ENCODE data around the gene LBP.
A peak's percentile ranks its signal among the peaks of the same experiment; 100 is the strongest.

The LBP gene

DNA sequence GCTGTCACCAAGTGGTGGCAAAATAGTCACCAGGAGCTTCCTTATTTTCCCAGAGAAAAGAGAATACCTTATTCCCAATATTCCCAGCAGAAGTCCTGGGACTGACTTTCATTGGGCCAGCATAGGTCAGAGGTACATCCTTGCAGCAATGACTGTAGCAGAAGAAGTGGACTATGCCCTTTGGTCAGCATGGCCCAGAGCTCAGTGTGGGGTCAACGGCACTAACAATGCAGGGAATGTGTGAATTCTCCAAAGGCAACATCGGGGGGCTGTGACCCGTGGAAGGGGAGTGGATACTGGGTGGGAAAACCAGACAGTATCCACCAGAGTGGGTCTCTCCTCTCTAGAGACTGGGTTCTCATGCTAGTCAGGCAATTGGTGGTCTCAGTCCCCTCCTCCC lies 15.6 kb upstream of the LBP start:
- no peak overlapping the region for H3K27ac ChIP-seq (ENCODE audit: insufficient read depth in 1 of 2, low read depth in 1 of 2, low read length in 2 of 2, poor library complexity in 1 of 2, severe bottlenecking in 2 of 2)
- no peak for DNase-seq
- 92% methylated on average over 2 of the region's 3 CpGs for WGBS (ENCODE audit: insufficient coverage)
- H3K27me3 ChIP-seq (replicated peaks in 2 of 5; ENCODE audit: control insufficient read depth in 4 of 5, insufficient read depth in 5 of 5, low read length in 4 of 5): peaks cover 0 to 69% (median 10%) of the 10 kb centered on the region in 5 experiments
- H3K4me3 ChIP-seq (ENCODE audit: control insufficient read depth in 1 of 7, extremely low read depth in 1 of 7, insufficient read depth in 4 of 7, low read depth in 2 of 7, low read length in 6 of 7): no peak overlapping the region
- H3K4me1 ChIP-seq (ENCODE audit: control extremely low read depth in 1 of 4, control insufficient read depth in 4 of 4, insufficient read depth in 4 of 4, low read length in 3 of 4): no peaks in the 10 kb centered on the region
- H3K9me3 ChIP-seq (ENCODE audit: control extremely low read depth in 1 of 5, control insufficient read depth in 4 of 5, insufficient read depth in 2 of 5, low read depth in 1 of 5, low read length in 4 of 5): peaks cover 0 to 3% (median 0%) of the 10 kb centered on the region in 5 experiments
- CTCF ChIA-PET: interaction anchor here (1.0 kb wide), 1 partner anchor 27 kb away, joined by 3 read pairs; the partner anchor contains the start of gene BPI
- H3K36me3 ChIP-seq (ENCODE audit: control insufficient read depth in 4 of 4, insufficient read depth in 4 of 4, low read length in 3 of 4): no peaks in the 10 kb centered on the region
- POLR2A ChIA-PET: no interaction called here

DNA sequence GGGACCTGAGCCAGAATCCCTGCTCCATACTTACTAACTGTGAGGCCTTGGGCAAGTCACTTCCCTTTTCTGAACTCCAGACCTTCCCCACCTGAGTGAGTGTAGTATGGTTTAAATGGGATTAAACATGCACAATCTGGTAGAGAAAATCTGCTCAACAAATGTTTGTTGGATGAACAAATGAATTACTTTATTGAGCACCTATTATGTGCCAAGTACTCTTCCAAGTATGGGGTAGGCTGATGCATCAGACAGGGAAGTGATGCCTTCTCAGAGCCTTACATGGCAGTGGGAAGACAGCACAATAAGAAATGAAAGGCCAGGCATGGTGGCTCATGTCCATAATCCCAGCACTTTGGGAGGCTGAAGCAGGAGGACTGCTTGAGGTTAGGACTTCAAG lies 15.0 kb upstream of the LBP start:
- Histone ChIP-seq H3K27ac (ENCODE audit: insufficient read depth in 1 of 2, low read depth in 1 of 2, low read length in 2 of 2, poor library complexity in 1 of 2, severe bottlenecking in 2 of 2) (no peak overlapping the region), H3K27me3 (replicated peaks in 2 of 5; ENCODE audit: control insufficient read depth in 4 of 5, insufficient read depth in 5 of 5, low read length in 4 of 5) (peaks cover 0 to 69% (median 10%) of the 10 kb centered on the region in 5 experiments), H3K4me3 (ENCODE audit: control insufficient read depth in 1 of 7, extremely low read depth in 1 of 7, insufficient read depth in 4 of 7, low read depth in 2 of 7, low read length in 6 of 7) (no peak overlapping the region), H3K36me3 (ENCODE audit: control insufficient read depth in 4 of 4, insufficient read depth in 4 of 4, low read length in 3 of 4) (no peaks in the 10 kb centered on the region), H3K9me3 (ENCODE audit: control extremely low read depth in 1 of 5, control insufficient read depth in 4 of 5, insufficient read depth in 2 of 5, low read depth in 1 of 5, low read length in 4 of 5) (peaks cover 0 to 8% (median 0%) of the 10 kb centered on the region in 5 experiments), H3K4me1 (ENCODE audit: control extremely low read depth in 1 of 4, control insufficient read depth in 4 of 4, insufficient read depth in 4 of 4, low read length in 3 of 4) (no peaks in the 10 kb centered on the region)
- POLR2A ChIA-PET: no interaction called here
- CTCF ChIA-PET: no interaction called here
- no peak for DNase-seq

- Histone ChIP-seq H3K36me3 (ENCODE audit: control insufficient read depth in 4 of 4, insufficient read depth in 4 of 4, low read length in 3 of 4) (no peaks in the 10 kb centered on the region), H3K4me1 (ENCODE audit: control extremely low read depth in 1 of 4, control insufficient read depth in 4 of 4, insufficient read depth in 4 of 4, low read length in 3 of 4) (no peaks in the 10 kb centered on the region), H3K4me3 (ENCODE audit: control insufficient read depth in 1 of 7, extremely low read depth in 1 of 7, insufficient read depth in 4 of 7, low read depth in 2 of 7, low read length in 6 of 7) (no peak overlapping the region), H3K27ac (ENCODE audit: insufficient read depth in 1 of 2, low read depth in 1 of 2, low read length in 2 of 2, poor library complexity in 1 of 2, severe bottlenecking in 2 of 2) (no peak overlapping the region), H3K27me3 (replicated peaks in 2 of 5; ENCODE audit: control insufficient read depth in 4 of 5, insufficient read depth in 5 of 5, low read length in 4 of 5) (peaks cover 0 to 73% (median 12%) of the 10 kb centered on the region in 5 experiments), H3K9me3 (ENCODE audit: control extremely low read depth in 1 of 5, control insufficient read depth in 4 of 5, insufficient read depth in 2 of 5, low read depth in 1 of 5, low read length in 4 of 5) (peaks cover 0 to 10% (median 3%) of the 10 kb centered on the region in 5 experiments)
- 90% methylated on average over 7 of the region's 8 CpGs for WGBS (ENCODE audit: insufficient coverage)
- no peak for DNase-seq
- ChIA-PET POLR2A (no interaction called here), CTCF (interaction anchor here (0.9 kb wide), 1 partner anchor 26 kb away, joined by 3 read pairs; no protein-coding TSS in a partner anchor)
Measured at GRCh38 chr20:38331814-38332213, 14.5 kb upstream of the LBP start.

GRCh38 chr20:38334016-38334415 lies 12.3 kb upstream of the LBP start:
- H3K4me3 ChIP-seq (ENCODE audit: control insufficient read depth in 1 of 7, extremely low read depth in 1 of 7, insufficient read depth in 4 of 7, low read depth in 2 of 7, low read length in 6 of 7): no peak overlapping the region
- WGBS (ENCODE audit: insufficient coverage): 86% methylated on average over 4 of the region's 8 CpGs
- H3K4me1 ChIP-seq (ENCODE audit: control extremely low read depth in 1 of 4, control insufficient read depth in 4 of 4, insufficient read depth in 4 of 4, low read length in 3 of 4): no peaks in the 10 kb centered on the region
- ChIA-PET CTCF (no interaction called here), POLR2A (no interaction called here)
- H3K27ac ChIP-seq (ENCODE audit: insufficient read depth in 1 of 2, low read depth in 1 of 2, low read length in 2 of 2, poor library complexity in 1 of 2, severe bottlenecking in 2 of 2): no peak overlapping the region
- H3K36me3 ChIP-seq (ENCODE audit: control insufficient read depth in 4 of 4, insufficient read depth in 4 of 4, low read length in 3 of 4): no peaks in the 10 kb centered on the region
- no peak for DNase-seq
- peaks cover 0 to 76% (median 14%) of the 10 kb centered on the region in 5 experiments for H3K27me3 ChIP-seq (replicated peaks in 2 of 5; ENCODE audit: control insufficient read depth in 4 of 5, insufficient read depth in 5 of 5, low read length in 4 of 5)
- H3K9me3 ChIP-seq (ENCODE audit: control extremely low read depth in 1 of 5, control insufficient read depth in 4 of 5, insufficient read depth in 2 of 5, low read depth in 1 of 5, low read length in 4 of 5): peaks cover 0 to 25% (median 13%) of the 10 kb centered on the region in 5 experiments

GRCh38 chr20:38336726-38337125 lies 9.6 kb upstream of the LBP start:
- no peak for DNase-seq
- Histone ChIP-seq H3K4me3 (ENCODE audit: control insufficient read depth in 1 of 7, extremely low read depth in 1 of 7, insufficient read depth in 4 of 7, low read depth in 2 of 7, low read length in 6 of 7) (no peak overlapping the region), H3K9me3 (ENCODE audit: control extremely low read depth in 1 of 5, control insufficient read depth in 4 of 5, insufficient read depth in 2 of 5, low read depth in 1 of 5, low read length in 4 of 5) (peaks cover 0 to 27% (median 13%) of the 10 kb centered on the region in 5 experiments), H3K4me1 (ENCODE audit: control extremely low read depth in 1 of 4, control insufficient read depth in 4 of 4, insufficient read depth in 4 of 4, low read length in 3 of 4) (no peaks in the 10 kb centered on the region), H3K27me3 (replicated peaks in 2 of 5; ENCODE audit: control insufficient read depth in 4 of 5, insufficient read depth in 5 of 5, low read length in 4 of 5) (peaks cover 0 to 60% (median 20%) of the 10 kb centered on the region in 5 experiments), H3K27ac (ENCODE audit: insufficient read depth in 1 of 2, low read depth in 1 of 2, low read length in 2 of 2, poor library complexity in 1 of 2, severe bottlenecking in 2 of 2) (no peak overlapping the region), H3K36me3 (ENCODE audit: control insufficient read depth in 4 of 4, insufficient read depth in 4 of 4, low read length in 3 of 4) (no peaks in the 10 kb centered on the region)
- WGBS (ENCODE audit: insufficient coverage): 50% methylated on average over 6 of the region's 7 CpGs
- ChIA-PET CTCF (interaction anchor here (1.0 to 1.9 kb wide), 4 partner anchors 9 to 72 kb away, joined by 3 to 4 read pairs (median 3); no protein-coding TSS in a partner anchor), POLR2A (no interaction called here)

GRCh38 chr20:38337561-38338140 lies 8.6 kb upstream of the LBP start:
- Histone ChIP-seq H3K36me3 (ENCODE audit: control insufficient read depth in 4 of 4, insufficient read depth in 4 of 4, low read length in 3 of 4) (no peaks in the 10 kb centered on the region), H3K27me3 (replicated peaks in 2 of 5; ENCODE audit: control insufficient read depth in 4 of 5, insufficient read depth in 5 of 5, low read length in 4 of 5) (peaks cover 0 to 52% (median 20%) of the 10 kb centered on the region in 5 experiments), H3K27ac (ENCODE audit: insufficient read depth in 1 of 2, low read depth in 1 of 2, low read length in 2 of 2, poor library complexity in 1 of 2, severe bottlenecking in 2 of 2) (no peak overlapping the region), H3K4me3 (ENCODE audit: control insufficient read depth in 1 of 7, extremely low read depth in 1 of 7, insufficient read depth in 4 of 7, low read depth in 2 of 7, low read length in 6 of 7) (no peak overlapping the region), H3K9me3 (ENCODE audit: control extremely low read depth in 1 of 5, control insufficient read depth in 4 of 5, insufficient read depth in 2 of 5, low read depth in 1 of 5, low read length in 4 of 5) (peaks cover 0 to 27% (median 13%) of the 10 kb centered on the region in 5 experiments), H3K4me1 (ENCODE audit: control extremely low read depth in 1 of 4, control insufficient read depth in 4 of 4, insufficient read depth in 4 of 4, low read length in 3 of 4) (no peaks in the 10 kb centered on the region)
- DNase-seq: peak; percentile 31 to 51 (median 50)
- ChIA-PET POLR2A (no interaction called here), CTCF (interaction anchor here (1.0 to 1.9 kb wide), 5 partner anchors 10 to 71 kb away, joined by 3 to 4 read pairs (median 3); no protein-coding TSS in a partner anchor)
- WGBS (ENCODE audit: insufficient coverage): 35% methylated on average over 5 of the region's 6 CpGs

GRCh38 chr20:38338849-38339520 lies 7.3 kb upstream of the LBP start:
- POLR2A ChIA-PET: no interaction called here
- no peaks in the 10 kb centered on the region for H3K36me3 ChIP-seq (ENCODE audit: control insufficient read depth in 4 of 4, insufficient read depth in 4 of 4, low read length in 3 of 4)
- no peak overlapping the region for H3K4me3 ChIP-seq (ENCODE audit: control insufficient read depth in 1 of 7, extremely low read depth in 1 of 7, insufficient read depth in 4 of 7, low read depth in 2 of 7, low read length in 6 of 7)
- DNase-seq: no peak
- no peak overlapping the region for H3K27ac ChIP-seq (ENCODE audit: insufficient read depth in 1 of 2, low read depth in 1 of 2, low read length in 2 of 2, poor library complexity in 1 of 2, severe bottlenecking in 2 of 2)
- CTCF ChIA-PET: interaction anchor here (1.0 to 1.5 kb wide), 2 partner anchors 34 to 64 kb away, joined by 3 read pairs; no protein-coding TSS in a partner anchor
- H3K27me3 ChIP-seq (replicated peaks in 2 of 5; ENCODE audit: control insufficient read depth in 4 of 5, insufficient read depth in 5 of 5, low read length in 4 of 5): peaks cover 0 to 50% (median 22%) of the 10 kb centered on the region in 5 experiments
- 58% methylated on average over 4 of the region's 7 CpGs for WGBS (ENCODE audit: insufficient coverage)
- H3K9me3 ChIP-seq (ENCODE audit: control extremely low read depth in 1 of 5, control insufficient read depth in 4 of 5, insufficient read depth in 2 of 5, low read depth in 1 of 5, low read length in 4 of 5): peaks cover 0 to 27% (median 13%) of the 10 kb centered on the region in 5 experiments
- H3K4me1 ChIP-seq (ENCODE audit: control extremely low read depth in 1 of 4, control insufficient read depth in 4 of 4, insufficient read depth in 4 of 4, low read length in 3 of 4): no peaks in the 10 kb centered on the region
